Measurements from ENCODE around the gene ACVRL1. TPM values are rescaled to one million over a fixed set of nuclear protein-coding genes. Genes with fewer than 3 reads are reported as not detected.

Gene ACVRL1
- total RNA-seq, 1 donor from 2014 or later = 2.0 TPM

DNA sequence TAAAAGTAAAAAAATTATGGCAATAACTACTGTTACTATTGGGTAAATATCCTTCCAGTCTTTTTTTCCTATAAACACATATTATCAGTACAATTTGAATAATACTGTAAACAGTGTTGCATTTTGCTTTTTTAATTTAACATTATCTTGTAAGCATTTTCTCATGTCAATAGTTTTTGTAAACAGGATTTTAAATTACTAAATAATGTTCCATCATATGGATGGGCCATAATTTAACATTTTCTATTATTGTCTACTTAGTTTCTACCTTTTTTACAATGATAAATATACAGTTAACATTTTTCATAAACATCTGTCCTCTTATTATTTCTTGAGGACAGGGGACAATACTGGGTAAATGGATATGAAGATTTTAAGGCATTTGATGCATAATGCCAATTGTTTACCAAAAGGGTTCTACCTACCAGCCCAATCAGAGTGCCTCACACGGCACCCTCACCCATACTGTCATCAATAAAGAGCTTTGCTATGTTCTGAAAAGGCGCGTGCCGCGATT is 43.4 kb downstream of the ACVRL1 start:
- no peaks in the 10 kb centered on the region for H3K36me3 Mint-ChIP-seq
- Histone ChIP-seq H3K4me1 (peaks cover 7% of the 10 kb centered on the region), H3K4me3 (peak overlapping the region; percentile 44), H3K27ac (no peak overlapping the region), H3K4me2 (peak overlapping the region; percentile 71), H3K27me3 (peaks cover 42% of the 10 kb centered on the region), H4K20me1 (ENCODE audit: low read depth) (peaks cover 34% of the 10 kb centered on the region), H3K9me3 (ENCODE audit: low read depth) (no peaks in the 10 kb centered on the region), H3K36me3 (no peaks in the 10 kb centered on the region), H2AFZ (replicated peaks) (peak overlapping the region; percentile 71), H3K9ac (no peak overlapping the region), H3F3A (ENCODE audit: low read depth) (no peaks in the 10 kb centered on the region), H3K79me2 (ENCODE audit: low read depth) (peaks cover 40% of the 10 kb centered on the region)
- H3K27me3 Mint-ChIP-seq (ENCODE audit: insufficient read depth, low read depth) = peaks cover 32% of the 10 kb centered on the region
- H3K9me3 Mint-ChIP-seq = peaks cover 4% of the 10 kb centered on the region
- peak overlapping the region; percentile 97 for H3K4me3 Mint-ChIP-seq
- peaks cover 34% of the 10 kb centered on the region for H3K4me1 Mint-ChIP-seq
- peak overlapping the region; percentile 74 for H3K27ac Mint-ChIP-seq
- no peak for DNase-seq (ENCODE audit: low spot score)
- TF ChIP-seq CTCF (IDR thresholded peaks at IDR 0.05) = no peak
- no peak for TF ChIP-seq EZH2 (IDR thresholded peaks at IDR 0.05)
- no peak for TF ChIP-seq EZH2phosphoT487 (IDR thresholded peaks at IDR 0.05)

DNA sequence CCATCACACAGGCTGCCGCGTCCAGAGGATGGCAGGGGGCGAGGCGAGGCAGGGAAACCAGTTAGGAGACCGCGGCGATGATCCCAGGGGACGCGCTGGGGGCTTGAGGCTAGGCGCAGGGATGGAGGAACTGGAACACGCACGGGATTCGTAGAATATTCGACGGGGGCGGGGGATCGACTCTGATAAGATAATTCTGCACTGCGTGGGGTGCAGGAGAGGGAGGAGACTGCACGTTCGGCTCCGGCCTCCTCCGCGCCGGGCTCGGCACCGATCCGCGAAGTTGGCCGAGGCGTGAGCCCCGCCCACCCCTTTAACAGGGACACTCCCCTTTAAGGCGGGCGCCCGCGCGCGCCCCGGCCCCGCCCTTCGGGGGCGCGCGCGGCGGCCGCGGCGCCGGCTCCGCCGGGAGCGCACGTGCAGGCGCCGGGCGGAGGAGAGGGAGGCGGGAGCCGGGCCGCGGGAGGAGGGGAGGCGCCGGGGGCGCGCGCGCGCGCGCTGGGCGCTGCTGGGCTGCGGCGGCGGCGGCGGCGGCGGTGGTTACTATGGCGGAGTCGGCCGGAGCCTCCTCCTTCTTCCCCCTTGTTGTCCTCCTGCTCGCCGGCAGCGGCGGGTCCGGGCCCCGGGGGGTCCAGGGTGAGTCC is 44.0 kb downstream of the ACVRL1 start, which contains the start of gene ACVR1B:
Gene ACVR1B, plus strand, starts transcription at position 501 of the 644 bp plus-strand sequence. Its CDS starts 45 bp downstream, at position 546.
- Histone ChIP-seq H3K9ac (peak within 1 kb of the TSS; percentile 78), H2AFZ (replicated peaks) (peak within 1 kb of the TSS; percentile 71), H3K79me2 (ENCODE audit: low read depth) (peaks cover 45% of the 10 kb centered on the region), H3K9me3 (ENCODE audit: low read depth) (no peaks in the 10 kb centered on the region), H3K4me2 (peak within 1 kb of the TSS; percentile 91), H3K4me3 (peak within 1 kb of the TSS; percentile 66), H4K20me1 (ENCODE audit: low read depth) (peaks cover 40% of the 10 kb centered on the region), H3K27ac (no peak within 1 kb of the TSS), H3K27me3 (peaks cover 42% of the 10 kb centered on the region), H3K4me1 (peaks cover 7% of the 10 kb centered on the region), H3K36me3 (no peaks in the 10 kb centered on the region), H3F3A (ENCODE audit: low read depth) (no peaks in the 10 kb centered on the region)
- DNase-seq (ENCODE audit: low spot score) = peak; percentile 97
- Mint-ChIP-seq H3K27me3 (ENCODE audit: insufficient read depth, low read depth) (peaks cover 29% of the 10 kb centered on the region), H3K9me3 (peaks cover 4% of the 10 kb centered on the region), H3K36me3 (no peaks in the 10 kb centered on the region), H3K4me1 (peaks cover 38% of the 10 kb centered on the region), H3K4me3 (peak within 1 kb of the TSS; percentile 97), H3K27ac (peak within 1 kb of the TSS; percentile 74)
- peak; percentile 47 for TF ChIP-seq EZH2 (IDR thresholded peaks at IDR 0.05)
- TF ChIP-seq EZH2phosphoT487 (IDR thresholded peaks at IDR 0.05) = no peak
- TF ChIP-seq CTCF (IDR thresholded peaks at IDR 0.05) = no peak

DNA sequence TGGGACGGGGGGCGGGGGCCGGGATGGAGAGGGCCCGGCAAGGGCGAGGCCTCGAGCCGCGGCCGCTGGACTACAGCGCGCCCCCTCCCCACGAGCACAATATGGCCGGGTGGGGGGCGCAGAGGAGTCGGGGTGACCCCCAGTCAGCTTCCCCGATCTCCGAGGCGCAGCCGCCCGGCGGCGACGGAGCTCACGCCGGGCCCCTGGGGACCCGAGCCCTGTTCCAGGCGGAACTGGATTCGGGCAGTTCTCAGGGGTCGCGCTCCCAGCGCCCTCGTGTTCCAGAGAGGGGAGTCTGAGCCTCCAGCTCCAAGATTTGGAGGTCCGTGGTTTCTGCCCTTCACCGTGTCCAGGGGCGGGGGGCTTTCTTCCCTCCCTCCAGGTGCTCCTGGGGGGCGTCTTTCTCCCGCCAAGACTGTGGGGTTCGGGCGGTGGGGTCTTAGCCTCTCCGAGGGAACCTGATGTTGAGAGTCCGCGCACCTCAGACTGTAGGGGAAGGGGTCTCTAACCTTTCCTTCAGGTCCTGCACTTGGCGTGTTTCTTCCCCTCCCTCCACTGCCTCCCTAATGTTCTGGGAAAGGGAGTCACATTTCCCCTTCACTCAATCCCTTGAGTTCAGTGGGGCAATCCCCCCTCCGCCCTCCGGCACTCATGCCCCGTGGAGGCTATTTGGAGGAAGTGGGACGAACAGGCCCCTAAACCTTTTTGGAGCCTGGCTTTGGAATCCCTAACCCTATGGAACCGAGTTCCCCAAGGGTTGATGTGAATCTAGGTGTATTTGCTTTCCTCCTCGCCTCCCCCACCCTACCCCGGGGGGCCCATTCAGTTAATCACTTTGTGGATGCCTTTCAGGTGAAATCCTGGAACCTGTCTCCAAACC is 44.8 kb downstream of the ACVRL1 start:
- peaks cover 46% of the 10 kb centered on the region for H4K20me1 ChIP-seq (ENCODE audit: low read depth)
- H3K36me3 Mint-ChIP-seq = no peaks in the 10 kb centered on the region
- peak; percentile 75 for DNase-seq (ENCODE audit: low spot score)
- peak overlapping the region; percentile 93 for H3K4me3 Mint-ChIP-seq
- H3K9me3 Mint-ChIP-seq = no peaks in the 10 kb centered on the region
- H3F3A ChIP-seq (ENCODE audit: low read depth) = no peaks in the 10 kb centered on the region
- H3K79me2 ChIP-seq (ENCODE audit: low read depth) = peaks cover 53% of the 10 kb centered on the region
- H3K27me3 ChIP-seq = peaks cover 42% of the 10 kb centered on the region
- H3K9ac ChIP-seq = peak overlapping the region; percentile 78
- no peaks in the 10 kb centered on the region for H3K9me3 ChIP-seq (ENCODE audit: low read depth)
- H3K4me1 Mint-ChIP-seq = peaks cover 38% of the 10 kb centered on the region
- no peak overlapping the region for H3K27ac Mint-ChIP-seq
- H3K4me3 ChIP-seq = peak overlapping the region; percentile 66
- H3K27me3 Mint-ChIP-seq (ENCODE audit: insufficient read depth, low read depth) = peaks cover 27% of the 10 kb centered on the region
- peak overlapping the region; percentile 54 for H2AFZ ChIP-seq (replicated peaks)
- H3K27ac ChIP-seq = no peak overlapping the region
- peak overlapping the region; percentile 91 for H3K4me2 ChIP-seq
- TF ChIP-seq CTCF (IDR thresholded peaks at IDR 0.05) (no peak), EZH2 (IDR thresholded peaks at IDR 0.05) (no peak), EZH2phosphoT487 (IDR thresholded peaks at IDR 0.05) (no peak)
- H3K4me1 ChIP-seq = peaks cover 7% of the 10 kb centered on the region
- no peaks in the 10 kb centered on the region for H3K36me3 ChIP-seq

All from neural progenitor cell (in vitro differentiated cells).